ENCODE measurements around the gene OR4K5. TPM values are rescaled to one million over a fixed set of nuclear protein-coding genes. Genes with fewer than 3 reads are reported as not detected.

The OR4K5 gene
- not detected for total RNA-seq

GRCh38 chr14:19920021-19920657 lies at the start of gene OR4K5:
TSS of gene OR4K5 (plus strand) at chr14:19920607. CDS start at chr14:19920607, 0 bp downstream.

GRCh38 chr14:19874842-19875241 lies 45.6 kb upstream of the OR4K5 start, which contains the start of gene OR4K2:
TSS of gene OR4K2 (plus strand) at chr14:19875142. CDS start at chr14:19876268, 1,126 bp downstream.

GRCh38 chr14:19930617-19931016 lies 10.2 kb downstream of the OR4K5 start, which contains the start of gene OR4K1:
TSS of gene OR4K1 (plus strand) at chr14:19930917. CDS start at chr14:19935667, 4,750 bp downstream.

Other genes with a start within 250 kb of the OR4K5 start
- not detected for gene OR11H2, start 206.7 kb upstream of the OR4K5 start, total RNA-seq
- not detected for gene OR4Q3, start 177.0 kb upstream of the OR4K5 start, total RNA-seq
- not detected for gene OR4M1, start 147.1 kb upstream of the OR4K5 start, total RNA-seq
- not detected for gene OR4N2, start 116.8 kb upstream of the OR4K5 start, total RNA-seq
- not detected for gene OR4K2, start 45.5 kb upstream of the OR4K5 start, total RNA-seq
- gene OR4K1, start 10.3 kb downstream of the OR4K5 start, total RNA-seq = not detected
- not detected for gene OR4K15, start 55.0 kb downstream of the OR4K5 start, total RNA-seq
- gene OR4Q2, start 81.6 kb downstream of the OR4K5 start, total RNA-seq = not detected
- gene OR4K14, start 98.7 kb downstream of the OR4K5 start, total RNA-seq = not detected
- gene OR4K13, start 115.4 kb downstream of the OR4K5 start, total RNA-seq = not detected
- gene OR4L1, start 139.4 kb downstream of the OR4K5 start, total RNA-seq = not detected
- gene OR4K17, start 190.1 kb downstream of the OR4K5 start, total RNA-seq = not detected
- gene OR4N5, start 218.2 kb downstream of the OR4K5 start, total RNA-seq = not detected